Sigmoid colon (tissue), 4 donors: ENCODE results near the gene ATP5F1D.

Experiments used
- EP300 ChIP-seq, 4 donors: sonication (generic); formaldehyde crosslinking; IDR thresholded peaks; one replicate each; pipeline ENCODE4 v1.6.1; 2017; ENCODE audit warnings: antibody characterized with exemption in 4 of 4
- POLR2A ChIP-seq, 2 donors: fragments of 450-650 bp; IDR thresholded peaks; one replicate each; pipeline ENCODE4 v1.6.1; 2016; ENCODE audit warnings: antibody characterized with exemption in 2 of 2, mild to moderate bottlenecking in 2 of 2, moderate library complexity in 2 of 2
- TF ChIP-seq, protein P1 (sequence below), 4 experiments: fragments of 450-650 bp in 3 of 4; fragments of 200-600 bp in 1 of 4; IDR thresholded peaks; one replicate each; pipeline ENCODE4 v1.5.1; 2016 to 2019; ENCODE audit warnings: antibody characterized with exemption in 4 of 4, mild to moderate bottlenecking in 3 of 4, moderate library complexity in 2 of 4

DNA sequence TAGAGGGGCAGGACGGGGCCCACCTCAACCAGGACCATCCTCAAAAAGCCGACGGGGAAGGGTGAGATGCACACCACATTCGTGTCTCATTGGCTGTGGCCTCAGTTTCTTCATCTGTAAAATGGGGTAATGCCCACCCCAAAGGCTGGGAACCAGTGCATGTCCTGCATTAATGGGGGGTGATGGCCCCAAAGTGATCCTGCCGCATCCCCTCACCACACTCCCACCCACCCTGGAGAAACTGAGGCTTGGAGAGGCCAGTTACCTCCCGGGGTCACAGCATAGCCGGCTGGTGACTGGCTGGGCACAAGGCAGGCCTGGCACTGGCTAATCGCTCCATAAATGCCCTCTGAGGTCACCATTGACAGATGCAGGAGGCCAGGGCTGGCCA lies 6.2 kb downstream of the ATP5F1D start:
- TF ChIP-seq, protein P1, sequence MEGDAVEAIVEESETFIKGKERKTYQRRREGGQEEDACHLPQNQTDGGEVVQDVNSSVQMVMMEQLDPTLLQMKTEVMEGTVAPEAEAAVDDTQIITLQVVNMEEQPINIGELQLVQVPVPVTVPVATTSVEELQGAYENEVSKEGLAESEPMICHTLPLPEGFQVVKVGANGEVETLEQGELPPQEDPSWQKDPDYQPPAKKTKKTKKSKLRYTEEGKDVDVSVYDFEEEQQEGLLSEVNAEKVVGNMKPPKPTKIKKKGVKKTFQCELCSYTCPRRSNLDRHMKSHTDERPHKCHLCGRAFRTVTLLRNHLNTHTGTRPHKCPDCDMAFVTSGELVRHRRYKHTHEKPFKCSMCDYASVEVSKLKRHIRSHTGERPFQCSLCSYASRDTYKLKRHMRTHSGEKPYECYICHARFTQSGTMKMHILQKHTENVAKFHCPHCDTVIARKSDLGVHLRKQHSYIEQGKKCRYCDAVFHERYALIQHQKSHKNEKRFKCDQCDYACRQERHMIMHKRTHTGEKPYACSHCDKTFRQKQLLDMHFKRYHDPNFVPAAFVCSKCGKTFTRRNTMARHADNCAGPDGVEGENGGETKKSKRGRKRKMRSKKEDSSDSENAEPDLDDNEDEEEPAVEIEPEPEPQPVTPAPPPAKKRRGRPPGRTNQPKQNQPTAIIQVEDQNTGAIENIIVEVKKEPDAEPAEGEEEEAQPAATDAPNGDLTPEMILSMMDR (IDR thresholded peaks at IDR 0.05) = no peak
- TF ChIP-seq EP300 (IDR thresholded peaks at IDR 0.05) = no peak
- TF ChIP-seq POLR2A (IDR thresholded peaks at IDR 0.05) = no peak
